ENCODE results near the gene TMEM134.
A peak's percentile ranks its signal among the peaks of the same experiment; 100 is the strongest.
"Not testable (repeated sequence)": the region's sequence is repeated elsewhere in the genome, so short reads cannot be mapped to it uniquely, and the experiment has no call there.

The TMEM134 gene

GRCh38 chr11:67468759-67469507 lies at the start of gene TMEM134:
TSS of gene TMEM134 (minus strand) at chr11:67469251. CDS start at chr11:67469192, 59 bp downstream.
- H3K4me3 ChIP-seq (ENCODE audit: low read length), result peak within 1 kb of the TSS; percentile 62
- peak; percentile 94 for DNase-seq (ENCODE audit: low read depth)
- TF ChIP-seq CTCF (IDR thresholded peaks at IDR 0.05; ENCODE audit: insufficient read depth, low read depth, low read length, missing control alignments), result peak; percentile 37

GRCh38 chr11:67517784-67518552 lies 48.9 kb upstream of the TMEM134 start:
- H3K4me3 ChIP-seq (ENCODE audit: low read length), result no peak overlapping the region
- no peak for DNase-seq (ENCODE audit: low read depth)
- TF ChIP-seq CTCF (IDR thresholded peaks at IDR 0.05; ENCODE audit: insufficient read depth, low read depth, low read length, missing control alignments), result no peak

- TF ChIP-seq CTCF (IDR thresholded peaks at IDR 0.05; ENCODE audit: insufficient read depth, low read depth, low read length, missing control alignments), result no peak
- no peak overlapping the region for H3K4me3 ChIP-seq (ENCODE audit: low read length)
- DNase-seq (ENCODE audit: low read depth), result no peak
Observed at GRCh38 chr11:67516806-67517205, 47.8 kb upstream of the TMEM134 start.

GRCh38 chr11:67514116-67514515 lies 45.1 kb upstream of the TMEM134 start:
- no peak overlapping the region for H3K4me3 ChIP-seq (ENCODE audit: low read length)
- no peak for DNase-seq (ENCODE audit: low read depth)
- no peak for TF ChIP-seq CTCF (IDR thresholded peaks at IDR 0.05; ENCODE audit: insufficient read depth, low read depth, low read length, missing control alignments)

GRCh38 chr11:67511558-67511957 lies 42.5 kb upstream of the TMEM134 start:
- DNase-seq (ENCODE audit: low read depth); H3K4me3 ChIP-seq (ENCODE audit: low read length): not testable (repeated sequence)

GRCh38 chr11:67510023-67510345 lies 40.9 kb upstream of the TMEM134 start:
- TF ChIP-seq CTCF (IDR thresholded peaks at IDR 0.05; ENCODE audit: insufficient read depth, low read depth, low read length, missing control alignments), result no peak
- H3K4me3 ChIP-seq (ENCODE audit: low read length), result no peak overlapping the region
- DNase-seq (ENCODE audit: low read depth), result no peak

- TF ChIP-seq CTCF (IDR thresholded peaks at IDR 0.05; ENCODE audit: insufficient read depth, low read depth, low read length, missing control alignments), result no peak
- H3K4me3 ChIP-seq (ENCODE audit: low read length), result peak overlapping the region; percentile 75
- peak; percentile 95 for DNase-seq (ENCODE audit: low read depth)
Observed at GRCh38 chr11:67508486-67509121, 39.6 kb upstream of the TMEM134 start.
